GM13977 (cell line): ENCODE measurements around the gene PHRF1.

ENCODE experiments used
- DNase-seq: peaks from one replicate; pipeline ENCODE4 v3.0.0; 2012; ENCODE audit warnings: low spot score
- in situ Hi-C: fragments of 300-500 bp; cut with MboI; formaldehyde crosslinking; loops from one replicate; pipeline ENCODE4 v1.12.0; 2022; ENCODE audit warnings: low sequenced_read_pairs, low pct_unique_long_range_greater_than_20kb, mixed read lengths, inconsistent platforms; ENCODE audit not compliant: unreplicated experiment
- TF ChIP-seq, protein P1 (sequence below): IDR thresholded peaks from 2 replicates; pipeline ENCODE4 v1.5.1; 2012; ENCODE audit warnings: mild to moderate bottlenecking, control low read depth; ENCODE audit not compliant: insufficient read depth; ENCODE audit errors: extremely low read depth, missing control alignments

PHRF1 gene

DNA sequence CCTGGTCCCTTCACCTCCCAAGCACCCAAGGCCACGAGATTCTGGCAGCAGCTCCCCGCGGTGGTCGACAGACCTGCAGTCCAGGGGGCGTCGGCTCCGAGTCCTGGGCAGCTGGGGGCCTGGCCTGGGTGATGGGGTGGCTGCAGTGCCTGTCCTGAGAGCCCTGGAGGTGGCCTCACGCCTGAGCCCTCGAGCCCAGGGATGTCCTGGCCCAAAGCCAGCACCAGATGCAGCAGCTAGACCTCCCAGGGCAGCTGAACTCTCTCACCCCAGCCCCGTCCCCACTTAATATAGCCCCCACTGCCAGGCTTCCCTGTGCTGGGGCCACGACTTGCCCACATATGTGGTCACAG, 22.3 kb upstream of the PHRF1 start:
- in situ Hi-C loops, result loop anchor here (10.0 kb wide), 1 partner anchor 161 kb away; no protein-coding TSS in a partner anchor
- no peak for DNase-seq
- TF ChIP-seq, protein P1, sequence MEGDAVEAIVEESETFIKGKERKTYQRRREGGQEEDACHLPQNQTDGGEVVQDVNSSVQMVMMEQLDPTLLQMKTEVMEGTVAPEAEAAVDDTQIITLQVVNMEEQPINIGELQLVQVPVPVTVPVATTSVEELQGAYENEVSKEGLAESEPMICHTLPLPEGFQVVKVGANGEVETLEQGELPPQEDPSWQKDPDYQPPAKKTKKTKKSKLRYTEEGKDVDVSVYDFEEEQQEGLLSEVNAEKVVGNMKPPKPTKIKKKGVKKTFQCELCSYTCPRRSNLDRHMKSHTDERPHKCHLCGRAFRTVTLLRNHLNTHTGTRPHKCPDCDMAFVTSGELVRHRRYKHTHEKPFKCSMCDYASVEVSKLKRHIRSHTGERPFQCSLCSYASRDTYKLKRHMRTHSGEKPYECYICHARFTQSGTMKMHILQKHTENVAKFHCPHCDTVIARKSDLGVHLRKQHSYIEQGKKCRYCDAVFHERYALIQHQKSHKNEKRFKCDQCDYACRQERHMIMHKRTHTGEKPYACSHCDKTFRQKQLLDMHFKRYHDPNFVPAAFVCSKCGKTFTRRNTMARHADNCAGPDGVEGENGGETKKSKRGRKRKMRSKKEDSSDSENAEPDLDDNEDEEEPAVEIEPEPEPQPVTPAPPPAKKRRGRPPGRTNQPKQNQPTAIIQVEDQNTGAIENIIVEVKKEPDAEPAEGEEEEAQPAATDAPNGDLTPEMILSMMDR, result no peak

GRCh38 chr11:554428-555226, 21.6 kb upstream of the PHRF1 start:
- DNase-seq, result peak; percentile 94
- TF ChIP-seq, protein P1, result peak; percentile 94
- in situ Hi-C loops, result loop anchor here (10.0 kb wide), 1 partner anchor 160 kb away; no protein-coding TSS in a partner anchor

DNA sequence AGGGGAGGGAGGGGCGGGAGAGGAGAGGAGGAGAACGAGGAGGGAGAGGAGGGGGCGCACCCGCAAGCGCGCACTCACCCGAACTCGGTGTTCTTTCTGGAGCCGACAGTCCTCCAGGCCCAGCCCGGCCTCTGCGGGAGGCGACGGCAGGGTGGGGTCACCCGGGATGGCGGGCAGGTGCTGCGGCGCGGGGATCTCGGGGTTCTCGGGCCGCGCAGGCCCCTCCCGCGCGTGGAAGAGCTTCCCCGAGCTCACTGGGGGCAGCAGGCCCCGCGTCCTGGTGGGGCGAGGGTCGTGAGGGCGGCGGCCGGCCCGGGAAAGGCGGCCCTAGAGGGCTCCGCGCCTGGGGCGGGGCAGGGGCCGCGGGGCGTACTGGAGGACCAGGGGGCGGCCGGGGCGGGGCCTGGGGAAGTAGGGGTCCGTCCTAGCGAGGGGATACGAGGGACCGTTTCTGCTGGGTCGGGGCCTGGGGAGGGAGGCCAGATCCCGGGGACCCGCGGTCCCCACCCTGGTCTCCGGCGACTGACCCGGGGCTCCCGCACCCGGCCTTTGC, 21.0 kb upstream of the PHRF1 start:
- TF ChIP-seq, protein P1, result no peak
- no peak for DNase-seq
- in situ Hi-C loops, result loop anchor here (10.0 kb wide), 1 partner anchor 159 kb away; no protein-coding TSS in a partner anchor

DNA sequence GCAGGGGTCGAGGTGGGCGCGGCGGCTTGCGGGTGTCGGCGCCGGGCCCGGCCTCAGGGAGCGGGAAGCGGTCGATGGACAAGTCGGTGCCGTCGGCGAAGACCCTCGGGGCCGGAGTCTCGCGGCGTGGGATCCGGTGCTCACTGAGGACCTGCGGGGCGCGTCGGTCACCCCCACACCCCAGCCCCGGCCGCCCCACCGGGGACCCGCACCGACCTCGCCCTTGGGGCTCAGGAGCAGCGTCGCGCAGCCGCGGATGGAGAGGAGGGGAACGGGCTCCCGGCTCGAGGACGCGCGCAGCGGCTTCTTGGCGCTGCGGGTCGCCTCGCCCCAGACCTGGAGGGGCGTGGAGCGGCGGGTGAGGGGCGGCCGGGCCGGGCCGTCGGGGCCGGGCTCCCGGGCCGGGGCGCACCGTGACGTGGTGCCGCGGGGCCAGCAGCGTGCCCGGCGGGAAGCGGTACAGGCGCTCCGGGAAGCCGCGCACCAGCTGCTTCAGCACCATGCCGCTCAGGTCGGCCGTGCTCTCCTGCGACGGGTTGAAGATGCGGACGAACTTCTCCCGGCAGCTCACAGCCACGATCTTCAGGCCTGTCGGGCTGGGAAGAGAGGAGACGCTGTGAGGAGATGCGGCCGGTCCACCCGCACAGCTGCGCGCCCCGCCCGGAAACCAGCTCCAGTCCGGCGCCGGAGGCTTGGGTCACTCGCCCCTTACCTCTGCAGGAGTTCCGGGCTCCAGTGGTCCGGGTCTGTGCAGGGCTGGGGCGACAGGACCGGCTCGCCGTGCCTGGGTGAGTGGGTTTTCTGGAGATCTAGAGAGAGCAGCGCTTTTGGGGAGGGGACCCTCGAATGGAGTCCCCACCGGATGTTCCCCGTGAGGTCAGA, 20.2 kb upstream of the PHRF1 start:
- in situ Hi-C loops, result loop anchor here (10.0 kb wide), 1 partner anchor 159 kb away; no protein-coding TSS in a partner anchor
- no peak for DNase-seq
- TF ChIP-seq, protein P1, result no peak

GRCh38 chr11:556662-557256, 19.5 kb upstream of the PHRF1 start:
- TF ChIP-seq, protein P1, result no peak
- DNase-seq, result no peak
- in situ Hi-C loops, result loop anchor here (10.0 kb wide), 1 partner anchor 158 kb away; no protein-coding TSS in a partner anchor
